H9 (cell line): Measurements from ENCODE around the gene PPP2CA. TPM values are rescaled to one million over a fixed set of nuclear protein-coding genes. Genes with fewer than 3 reads are reported as not detected.

ENCODE experiments used
- DNase-seq: peaks from one replicate; pipeline ENCODE4 v3.0.0-alpha.2; 2017
- H2AFZ ChIP-seq: one replicate; pipeline ENCODE4 v1.6.1; 2013; ENCODE audit warnings: mild to moderate bottlenecking, low read length, control low read depth, moderate library complexity
- H2AK5ac ChIP-seq: 2 replicates; pipeline ENCODE4 v1.6.1; 2013; ENCODE audit warnings: low read length, control low read depth, mixed read lengths; ENCODE audit not compliant: insufficient read length
- H2BK120ac ChIP-seq: one replicate; pipeline ENCODE4 v1.6.1; 2013; ENCODE audit warnings: low read depth, mild to moderate bottlenecking, low read length, control low read depth, inconsistent platforms; ENCODE audit not compliant: poor library complexity, severe bottlenecking
- H2BK12ac ChIP-seq: 2 replicates; pipeline ENCODE4 v1.6.1; 2013; ENCODE audit warnings: low read length, control low read depth, mixed read lengths, low read depth; ENCODE audit not compliant: insufficient read length
- H2BK15ac ChIP-seq: 2 replicates; pipeline ENCODE4 v1.6.1; 2013; ENCODE audit warnings: low read depth, low read length, control low read depth
- H2BK20ac ChIP-seq: one replicate; pipeline ENCODE4 v1.6.1; 2013; ENCODE audit warnings: low read depth, mild to moderate bottlenecking, low read length, control low read depth, inconsistent platforms; ENCODE audit not compliant: poor library complexity, severe bottlenecking
- H2BK5ac ChIP-seq: 2 replicates; pipeline ENCODE4 v1.6.1; 2013; ENCODE audit warnings: low read length, control low read depth, mixed read lengths; ENCODE audit not compliant: insufficient read length
- H3K14ac ChIP-seq: 2 replicates; pipeline ENCODE4 v1.6.1; 2013; ENCODE audit warnings: low read length, control low read depth; ENCODE audit not compliant: insufficient read depth
- H3K18ac ChIP-seq: 2 replicates; pipeline ENCODE4 v1.6.1; 2013; ENCODE audit warnings: low read depth, mild to moderate bottlenecking, mixed read lengths, low read length, control low read depth; ENCODE audit not compliant: insufficient read length
- H3K23ac ChIP-seq: 2 replicates; pipeline ENCODE4 v1.6.1; 2013; ENCODE audit warnings: low read length, control low read depth, mixed read lengths, low read depth; ENCODE audit not compliant: insufficient read length
- H3K23me2 ChIP-seq: 2 replicates; pipeline ENCODE4 v1.6.1; 2013; ENCODE audit warnings: low read depth, mild to moderate bottlenecking, mixed read lengths, low read length, control low read depth; ENCODE audit not compliant: insufficient read length, poor library complexity, severe bottlenecking
- H3K27ac ChIP-seq: 2 replicates; pipeline ENCODE4 v1.5.1; 2013; ENCODE audit warnings: low read length, control low read depth, mixed read lengths, low read depth; ENCODE audit not compliant: insufficient read length
- H3K27me3 ChIP-seq: 2 replicates; pipeline ENCODE4 v1.6.1; 2013; ENCODE audit warnings: low read length, control low read depth, inconsistent platforms; ENCODE audit not compliant: insufficient read depth
- H3K4ac ChIP-seq: 2 replicates; pipeline ENCODE4 v1.6.1; 2013; ENCODE audit warnings: low read depth, mild to moderate bottlenecking, control low read depth, inconsistent platforms, low read length, moderate library complexity
- H3K4me1 ChIP-seq: 2 replicates; pipeline ENCODE4 v1.6.1; 2013; ENCODE audit warnings: low read length, control low read depth, inconsistent platforms; ENCODE audit not compliant: insufficient read depth
- H3K4me2 ChIP-seq: 2 replicates; pipeline ENCODE4 v1.6.1; 2013; ENCODE audit warnings: low read length, control low read depth, mixed read lengths; ENCODE audit not compliant: insufficient read length, insufficient read depth
- H3K56ac ChIP-seq: 2 replicates; pipeline ENCODE4 v1.6.1; 2013; ENCODE audit warnings: low read depth, mild to moderate bottlenecking, mixed read lengths, low read length, control low read depth; ENCODE audit not compliant: insufficient read length
- H3K79me1 ChIP-seq: 2 replicates; pipeline ENCODE4 v1.6.1; 2013; ENCODE audit warnings: low read depth, mild to moderate bottlenecking, moderate library complexity, low read length, control low read depth, inconsistent platforms; ENCODE audit not compliant: insufficient read depth, poor library complexity, severe bottlenecking
- H3K79me2 ChIP-seq: 2 replicates; pipeline ENCODE4 v1.6.1; 2013; ENCODE audit warnings: low read length, control low read depth, inconsistent platforms; ENCODE audit not compliant: insufficient read depth
- H3K9ac ChIP-seq: 2 replicates; pipeline ENCODE4 v1.6.1; 2013; ENCODE audit warnings: low read length, control low read depth, mixed read lengths; ENCODE audit not compliant: insufficient read length; ENCODE audit errors: extremely low read depth
- H3K9me3 ChIP-seq: one replicate; pipeline ENCODE4 v1.6.1; 2013; ENCODE audit warnings: low read depth, low read length, inconsistent platforms; ENCODE audit not compliant: control insufficient read depth
- H3T11ph ChIP-seq: one replicate; pipeline ENCODE4 v1.6.1; 2013; ENCODE audit warnings: mild to moderate bottlenecking, low read length, control low read depth, inconsistent platforms
- H4K20me1 ChIP-seq: one replicate; pipeline ENCODE4 v1.6.1; 2013; ENCODE audit not compliant: control insufficient read depth, insufficient read length, insufficient read depth
- H4K5ac ChIP-seq: 2 replicates; pipeline ENCODE4 v1.6.1; 2013; ENCODE audit warnings: low read depth, mild to moderate bottlenecking, mixed read lengths, low read length, control low read depth; ENCODE audit not compliant: insufficient read length
- H4K8ac ChIP-seq: replicated peaks from 2 replicates; pipeline ENCODE4 v1.6.1; 2013; ENCODE audit warnings: low read length, control low read depth, mixed read lengths, low read depth; ENCODE audit not compliant: insufficient read length
- H4K91ac ChIP-seq: 2 replicates; pipeline ENCODE4 v1.6.1; 2013; ENCODE audit warnings: low read depth, mild to moderate bottlenecking, moderate library complexity, mixed read lengths, low read length, control low read depth; ENCODE audit not compliant: insufficient read length
- H3K27ac Mint-ChIP-seq, 3 experiments: 2 replicates in 2 of 3; 3 replicates in 1 of 3; pipeline ENCODE4 v1.8.0; 2020 to 2021; ENCODE audit warnings: mixed read lengths in 3 of 3, mild to moderate bottlenecking in 1 of 3, moderate library complexity in 1 of 3
- H3K27me3 Mint-ChIP-seq: 2 replicates; pipeline ENCODE4 v1.8.0; 2021; ENCODE audit warnings: low read depth, mild to moderate bottlenecking, moderate library complexity, mixed read lengths
- H3K36me3 Mint-ChIP-seq, 3 experiments: 2 replicates in 2 of 3; 3 replicates in 1 of 3; pipeline ENCODE4 v1.8.0; 2020 to 2021; ENCODE audit warnings: low read depth in 3 of 3, mixed read lengths in 3 of 3; ENCODE audit not compliant: insufficient read depth in 1 of 3
- H3K4me1 Mint-ChIP-seq, 2 experiments: 2 replicates each; pipeline ENCODE4 v1.8.0; 2020; ENCODE audit warnings: mixed read lengths in 2 of 2
- H3K4me3 Mint-ChIP-seq, 2 experiments: 2 replicates in 1 of 2; 3 replicates in 1 of 2; pipeline ENCODE4 v1.8.0; 2020 to 2021; ENCODE audit warnings: mild to moderate bottlenecking in 2 of 2, mixed read lengths in 2 of 2, moderate library complexity in 1 of 2
- H3K9me3 Mint-ChIP-seq, 2 experiments: 2 replicates in 1 of 2; 3 replicates in 1 of 2; pipeline ENCODE4 v1.8.0; 2020; ENCODE audit warnings: mild to moderate bottlenecking in 2 of 2, mixed read lengths in 2 of 2, moderate library complexity in 1 of 2
- WGBS: extraction: QIAGEN DNeasy Blood & Tissue Kit; methylation state at CpG from one replicate; pipeline ENCODE4 v1.1.7; 2013; ENCODE audit warnings: missing lambda C conversion rate, low lambda C conversion rate, mixed read lengths; ENCODE audit not compliant: insufficient read length; ENCODE audit errors: extremely low coverage; 5-methylcytosine and 5-hydroxymethylcytosine counted together
- total RNA-seq: library from RNA; stranded (reverse); gene quantifications from 2 replicates; pipeline ENCODE4 v1.2.1, GENCODE V29; 2021
- TF ChIP-seq, protein P1 (sequence below): fragments of 200-600 bp; sonication (generic); conservative IDR thresholded peaks from 3 replicates; pipeline ENCODE4 v1.8.0; 2021; ENCODE audit warnings: antibody characterized with exemption, mild to moderate bottlenecking

Gene PPP2CA
- total RNA-seq, 1 experiment from 2014 or later = 244 TPM

DNA sequence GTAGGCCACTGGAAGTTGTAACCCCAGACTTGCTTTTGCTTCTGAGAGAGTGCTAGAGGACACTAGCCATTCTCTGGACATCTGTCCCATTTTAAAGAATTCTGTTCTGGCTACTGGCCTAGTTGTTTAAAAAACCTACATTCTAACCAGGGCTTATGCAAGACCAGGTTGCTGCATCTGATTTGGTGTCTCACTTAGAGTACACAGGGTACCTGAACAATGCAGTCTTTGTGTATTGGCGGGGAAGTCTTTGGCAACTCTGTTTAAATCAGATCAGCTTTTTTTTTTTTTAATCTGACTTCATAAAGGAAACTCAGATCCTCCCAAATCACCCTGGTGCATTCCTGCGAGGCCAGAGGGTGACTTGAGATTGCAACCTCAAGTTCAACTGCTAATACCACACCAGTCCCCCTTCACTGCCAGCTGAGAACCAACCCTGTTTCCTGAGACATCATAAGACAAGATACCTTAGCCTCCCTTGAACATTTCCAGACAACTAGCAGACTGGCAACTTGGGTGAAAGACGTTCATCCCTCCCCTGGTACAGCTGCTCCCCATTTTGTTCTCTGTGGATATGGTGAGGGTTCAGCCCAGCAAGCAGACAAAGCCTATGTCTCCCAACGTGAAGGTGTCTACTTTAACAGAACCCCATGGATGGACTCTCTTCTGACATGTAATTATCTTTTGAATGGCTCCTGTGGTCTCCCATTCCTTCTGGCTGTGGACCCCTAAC is 76.1 kb downstream of the PPP2CA start:
- no peak overlapping the region for H3K4ac ChIP-seq
- no peak overlapping the region for H4K5ac ChIP-seq
- no peak overlapping the region for H3K23ac ChIP-seq
- no peaks in the 10 kb centered on the region for H4K20me1 ChIP-seq
- H3K23me2 ChIP-seq = no peaks in the 10 kb centered on the region
- no peaks in the 10 kb centered on the region for H3K27me3 Mint-ChIP-seq
- H3K14ac ChIP-seq = no peak overlapping the region
- H3K79me2 ChIP-seq = no peaks in the 10 kb centered on the region
- TF ChIP-seq, protein P1, sequence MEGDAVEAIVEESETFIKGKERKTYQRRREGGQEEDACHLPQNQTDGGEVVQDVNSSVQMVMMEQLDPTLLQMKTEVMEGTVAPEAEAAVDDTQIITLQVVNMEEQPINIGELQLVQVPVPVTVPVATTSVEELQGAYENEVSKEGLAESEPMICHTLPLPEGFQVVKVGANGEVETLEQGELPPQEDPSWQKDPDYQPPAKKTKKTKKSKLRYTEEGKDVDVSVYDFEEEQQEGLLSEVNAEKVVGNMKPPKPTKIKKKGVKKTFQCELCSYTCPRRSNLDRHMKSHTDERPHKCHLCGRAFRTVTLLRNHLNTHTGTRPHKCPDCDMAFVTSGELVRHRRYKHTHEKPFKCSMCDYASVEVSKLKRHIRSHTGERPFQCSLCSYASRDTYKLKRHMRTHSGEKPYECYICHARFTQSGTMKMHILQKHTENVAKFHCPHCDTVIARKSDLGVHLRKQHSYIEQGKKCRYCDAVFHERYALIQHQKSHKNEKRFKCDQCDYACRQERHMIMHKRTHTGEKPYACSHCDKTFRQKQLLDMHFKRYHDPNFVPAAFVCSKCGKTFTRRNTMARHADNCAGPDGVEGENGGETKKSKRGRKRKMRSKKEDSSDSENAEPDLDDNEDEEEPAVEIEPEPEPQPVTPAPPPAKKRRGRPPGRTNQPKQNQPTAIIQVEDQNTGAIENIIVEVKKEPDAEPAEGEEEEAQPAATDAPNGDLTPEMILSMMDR = no peak
- no peak overlapping the region for H2BK120ac ChIP-seq
- no peaks in the 10 kb centered on the region for H3K4me1 ChIP-seq
- no peaks in the 10 kb centered on the region for H3K9me3 Mint-ChIP-seq
- DNase-seq = no peak
- WGBS = no CpG with 5 or more reads among the region's 4 CpGs
- H2AFZ ChIP-seq = no peak overlapping the region
- no peak overlapping the region for H3K4me3 Mint-ChIP-seq
- peaks cover 2% of the 10 kb centered on the region for H3K79me1 ChIP-seq
- no peaks in the 10 kb centered on the region for H3K27me3 ChIP-seq
- H4K91ac ChIP-seq = no peak overlapping the region
- H3T11ph ChIP-seq = no peak overlapping the region
- no peak overlapping the region for H3K27ac ChIP-seq
- H3K9me3 ChIP-seq = no peaks in the 10 kb centered on the region
- H2BK12ac ChIP-seq = no peak overlapping the region
- H3K4me2 ChIP-seq = no peak overlapping the region
- H2BK20ac ChIP-seq = no peak overlapping the region
- H2BK15ac ChIP-seq = no peak overlapping the region
- H3K4me1 Mint-ChIP-seq = 0 out of 4 replicates have a peak, but pooled peaks cover 0 to 2% of the 10 kb centered on the region in 2 experiments
- H2BK5ac ChIP-seq = no peak overlapping the region
- H2AK5ac ChIP-seq = no peak overlapping the region
- peak overlapping the region in 2 of 3 experiments; percentile 43 to 68; a peak in 4 of 7 replicates for H3K27ac Mint-ChIP-seq
- H4K8ac ChIP-seq = no peak overlapping the region
- H3K56ac ChIP-seq = no peak overlapping the region
- H3K36me3 Mint-ChIP-seq = peaks cover 19 to 75% (median 59%) of the 10 kb centered on the region in 3 experiments
- no peak overlapping the region for H3K9ac ChIP-seq
- no peak overlapping the region for H3K18ac ChIP-seq
